Measurements from ENCODE around the gene ADAMTS17. TPM values are rescaled to one million over a fixed set of nuclear protein-coding genes. Genes with fewer than 3 reads are reported as not detected.

The ADAMTS17 gene
- total and polyA plus RNA-seq, 8 donors = 4.2 to 16.4 (median 10.8) TPM

- H3K4me1 ChIP-seq = no peaks in the 10 kb centered on the region
- ATAC-seq (no peak), FAIRE-seq (no peak), DNase-seq (no peak)
- H3K27ac ChIP-seq = no peak overlapping the region
- no peaks in the 10 kb centered on the region for H3K27me3 ChIP-seq
- WGBS, 2 donors = 90 to 95% methylated on average over 10 of the region's 10 CpGs
- intact Hi-C loops (cut with DNase I) = no loop called here
- no peak for TF ChIP-seq CTCF (IDR thresholded peaks at IDR 0.05)
- no peak overlapping the region for H3K4me3 ChIP-seq
- no peaks in the 10 kb centered on the region for H3K36me3 ChIP-seq
- H3K9me3 ChIP-seq = no peaks in the 10 kb centered on the region
Observed at GRCh38 chr15:99977929-99978328, 363.8 kb downstream of the ADAMTS17 start.

GRCh38 chr15:99976811-99977271, 364.9 kb downstream of the ADAMTS17 start:
- WGBS, 2 donors = 82 to 92% methylated on average over 9 of the region's 9 CpGs
- H3K4me3 ChIP-seq = no peak overlapping the region
- no peaks in the 10 kb centered on the region for H3K36me3 ChIP-seq
- intact Hi-C loops (cut with DNase I) = no loop called here
- no peaks in the 10 kb centered on the region for H3K4me1 ChIP-seq
- H3K9me3 ChIP-seq = no peaks in the 10 kb centered on the region
- H3K27me3 ChIP-seq = no peaks in the 10 kb centered on the region
- FAIRE-seq (no peak), DNase-seq (no peak), ATAC-seq (no peak)
- no peak for TF ChIP-seq CTCF (IDR thresholded peaks at IDR 0.05)
- no peak overlapping the region for H3K27ac ChIP-seq

- 90 to 91% methylated on average over 16 of the region's 16 CpGs for WGBS, 2 donors
- FAIRE-seq (no peak), ATAC-seq (no peak), DNase-seq (no peak)
- no peak for TF ChIP-seq CTCF (IDR thresholded peaks at IDR 0.05)
- Histone ChIP-seq H3K4me1 (no peaks in the 10 kb centered on the region), H3K27me3 (no peaks in the 10 kb centered on the region), H3K4me3 (no peak overlapping the region), H3K9me3 (no peaks in the 10 kb centered on the region), H3K36me3 (no peaks in the 10 kb centered on the region), H3K27ac (no peak overlapping the region)
- intact Hi-C loops (cut with DNase I) = no loop called here
Observed at GRCh38 chr15:99976000-99976399, 365.8 kb downstream of the ADAMTS17 start.

GRCh38 chr15:99974246-99974645, 367.5 kb downstream of the ADAMTS17 start:
- H3K27me3 ChIP-seq = no peaks in the 10 kb centered on the region
- H3K27ac ChIP-seq = no peak overlapping the region
- intact Hi-C loops (cut with DNase I) = no loop called here
- FAIRE-seq = no peak
- no peaks in the 10 kb centered on the region for H3K4me1 ChIP-seq
- ATAC-seq = no peak
- DNase-seq = no peak
- no peak overlapping the region for H3K4me3 ChIP-seq
- TF ChIP-seq CTCF (IDR thresholded peaks at IDR 0.05) = no peak
- no peaks in the 10 kb centered on the region for H3K36me3 ChIP-seq
- no peaks in the 10 kb centered on the region for H3K9me3 ChIP-seq
- 95 to 100% methylated on average over 16 to 17 of the region's 17 CpGs for WGBS, 2 donors

- no peak for ATAC-seq
- no peak overlapping the region for H3K27ac ChIP-seq
- no peaks in the 10 kb centered on the region for H3K27me3 ChIP-seq
- TF ChIP-seq CTCF (IDR thresholded peaks at IDR 0.05) = no peak
- 96 to 97% methylated on average over 11 of the region's 11 CpGs for WGBS, 2 donors
- intact Hi-C loops (cut with DNase I) = no loop called here
- FAIRE-seq = no peak
- H3K4me1 ChIP-seq = no peaks in the 10 kb centered on the region
- no peaks in the 10 kb centered on the region for H3K9me3 ChIP-seq
- peak in 1 of 6 donors; percentile 12 for DNase-seq
- no peaks in the 10 kb centered on the region for H3K36me3 ChIP-seq
- no peak overlapping the region for H3K4me3 ChIP-seq
Observed at GRCh38 chr15:99973351-99973750, 368.4 kb downstream of the ADAMTS17 start.
